SU-DHL-6 (cell line): Measurements from ENCODE around the gene OSTC.

Source experiments
- EZH2phosphoT487 ChIP-seq: fragments of 200-600 bp; sonication (generic), shearing (Covaris generic); conservative IDR thresholded peaks from 2 replicates; pipeline ENCODE4 v1.6.1; 2018; ENCODE audit warnings: mild to moderate bottlenecking, antibody characterized with exemption, low read length, moderate library complexity, mixed read lengths
- TF ChIP-seq, protein P1 (sequence below): fragments of 200-600 bp; sonication (generic); IDR thresholded peaks from one replicate; pipeline ENCODE4 v1.5.1; 2017; ENCODE audit warnings: antibody characterized with exemption, mild to moderate bottlenecking, low read length, moderate library complexity; ENCODE audit not compliant: insufficient read depth, poor library complexity, severe bottlenecking

DNA sequence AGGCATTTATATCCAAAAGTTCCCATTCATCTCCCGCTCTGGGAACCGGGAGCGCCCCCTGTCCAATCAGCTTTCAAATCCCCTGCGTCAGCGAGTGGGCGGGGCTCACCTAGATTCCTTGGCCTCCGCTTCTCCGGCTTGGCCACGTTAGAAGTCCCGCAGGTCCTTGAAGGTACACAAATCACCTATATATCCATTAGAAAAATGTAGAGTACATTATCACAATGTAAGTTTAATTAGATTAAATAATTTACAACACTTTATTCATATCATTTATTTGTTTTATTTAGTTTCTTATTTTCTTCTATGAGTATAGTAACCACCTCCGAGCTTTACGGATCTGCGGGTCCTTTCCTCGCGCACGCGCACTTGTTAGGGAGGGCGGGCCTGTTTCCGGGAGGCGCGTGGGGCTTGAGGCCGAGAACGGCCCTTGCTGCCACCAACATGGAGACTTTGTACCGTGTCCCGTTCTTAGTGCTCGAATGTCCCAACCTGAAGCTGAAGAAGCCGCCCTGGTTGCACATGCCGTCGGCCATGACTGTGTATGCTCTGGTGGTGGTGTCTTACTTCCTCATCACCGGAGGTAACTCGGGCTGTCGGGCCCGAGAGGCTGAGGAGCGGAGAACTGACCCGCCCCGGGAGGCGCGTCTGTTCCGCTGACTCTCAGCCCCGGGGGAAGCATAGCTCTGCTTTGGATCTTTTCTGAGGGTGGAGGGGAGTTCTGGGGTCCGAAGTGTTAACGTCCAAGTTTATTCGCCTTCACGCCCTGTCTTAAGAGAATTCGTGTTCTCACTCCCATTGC lies at the start of gene OSTC:
- TF ChIP-seq, protein P1, sequence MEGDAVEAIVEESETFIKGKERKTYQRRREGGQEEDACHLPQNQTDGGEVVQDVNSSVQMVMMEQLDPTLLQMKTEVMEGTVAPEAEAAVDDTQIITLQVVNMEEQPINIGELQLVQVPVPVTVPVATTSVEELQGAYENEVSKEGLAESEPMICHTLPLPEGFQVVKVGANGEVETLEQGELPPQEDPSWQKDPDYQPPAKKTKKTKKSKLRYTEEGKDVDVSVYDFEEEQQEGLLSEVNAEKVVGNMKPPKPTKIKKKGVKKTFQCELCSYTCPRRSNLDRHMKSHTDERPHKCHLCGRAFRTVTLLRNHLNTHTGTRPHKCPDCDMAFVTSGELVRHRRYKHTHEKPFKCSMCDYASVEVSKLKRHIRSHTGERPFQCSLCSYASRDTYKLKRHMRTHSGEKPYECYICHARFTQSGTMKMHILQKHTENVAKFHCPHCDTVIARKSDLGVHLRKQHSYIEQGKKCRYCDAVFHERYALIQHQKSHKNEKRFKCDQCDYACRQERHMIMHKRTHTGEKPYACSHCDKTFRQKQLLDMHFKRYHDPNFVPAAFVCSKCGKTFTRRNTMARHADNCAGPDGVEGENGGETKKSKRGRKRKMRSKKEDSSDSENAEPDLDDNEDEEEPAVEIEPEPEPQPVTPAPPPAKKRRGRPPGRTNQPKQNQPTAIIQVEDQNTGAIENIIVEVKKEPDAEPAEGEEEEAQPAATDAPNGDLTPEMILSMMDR = no peak
- no peak for TF ChIP-seq EZH2phosphoT487
